GM13976 (cell line): ENCODE measurements around the gene MXD1.

Experiments
- DNase-seq: peaks from one replicate; pipeline ENCODE4 v3.0.0; 2012; ENCODE audit warnings: low spot score
- in situ Hi-C: fragments of 300-500 bp; cut with MboI; formaldehyde crosslinking; loops from one replicate; pipeline ENCODE4 v1.12.0; 2022; ENCODE audit warnings: low sequenced_read_pairs, mixed read lengths, inconsistent platforms; ENCODE audit not compliant: unreplicated experiment
- TF ChIP-seq, protein P1 (sequence below): IDR thresholded peaks from 2 replicates; pipeline ENCODE4 v1.5.1; 2012; ENCODE audit warnings: borderline replicate concordance, mild to moderate bottlenecking; ENCODE audit not compliant: insufficient read depth; ENCODE audit errors: extremely low read depth, missing control alignments, control extremely low read depth

The MXD1 gene

DNA sequence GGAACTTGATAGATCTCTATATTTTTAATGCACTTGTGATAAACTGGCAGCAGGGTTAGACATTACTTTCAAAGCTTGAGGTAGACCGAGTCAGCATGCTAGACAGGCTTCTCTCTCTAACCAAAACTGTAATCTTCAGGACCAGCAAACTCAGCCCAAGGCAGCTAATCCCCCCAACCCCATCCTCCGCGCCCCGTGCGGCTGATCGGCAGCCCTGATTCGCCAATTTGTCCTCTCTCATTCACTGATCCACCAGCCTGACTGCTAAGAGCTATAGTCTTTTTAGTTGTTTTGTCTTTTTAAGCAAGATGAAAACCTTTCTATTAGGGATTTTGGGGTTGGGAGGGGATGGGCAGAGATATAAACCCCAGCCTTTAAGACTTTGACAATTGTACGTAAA, 25.8 kb downstream of the MXD1 start:
- in situ Hi-C loops = no loop called here
- no peak for DNase-seq
- TF ChIP-seq, protein P1, sequence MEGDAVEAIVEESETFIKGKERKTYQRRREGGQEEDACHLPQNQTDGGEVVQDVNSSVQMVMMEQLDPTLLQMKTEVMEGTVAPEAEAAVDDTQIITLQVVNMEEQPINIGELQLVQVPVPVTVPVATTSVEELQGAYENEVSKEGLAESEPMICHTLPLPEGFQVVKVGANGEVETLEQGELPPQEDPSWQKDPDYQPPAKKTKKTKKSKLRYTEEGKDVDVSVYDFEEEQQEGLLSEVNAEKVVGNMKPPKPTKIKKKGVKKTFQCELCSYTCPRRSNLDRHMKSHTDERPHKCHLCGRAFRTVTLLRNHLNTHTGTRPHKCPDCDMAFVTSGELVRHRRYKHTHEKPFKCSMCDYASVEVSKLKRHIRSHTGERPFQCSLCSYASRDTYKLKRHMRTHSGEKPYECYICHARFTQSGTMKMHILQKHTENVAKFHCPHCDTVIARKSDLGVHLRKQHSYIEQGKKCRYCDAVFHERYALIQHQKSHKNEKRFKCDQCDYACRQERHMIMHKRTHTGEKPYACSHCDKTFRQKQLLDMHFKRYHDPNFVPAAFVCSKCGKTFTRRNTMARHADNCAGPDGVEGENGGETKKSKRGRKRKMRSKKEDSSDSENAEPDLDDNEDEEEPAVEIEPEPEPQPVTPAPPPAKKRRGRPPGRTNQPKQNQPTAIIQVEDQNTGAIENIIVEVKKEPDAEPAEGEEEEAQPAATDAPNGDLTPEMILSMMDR = no peak

DNA sequence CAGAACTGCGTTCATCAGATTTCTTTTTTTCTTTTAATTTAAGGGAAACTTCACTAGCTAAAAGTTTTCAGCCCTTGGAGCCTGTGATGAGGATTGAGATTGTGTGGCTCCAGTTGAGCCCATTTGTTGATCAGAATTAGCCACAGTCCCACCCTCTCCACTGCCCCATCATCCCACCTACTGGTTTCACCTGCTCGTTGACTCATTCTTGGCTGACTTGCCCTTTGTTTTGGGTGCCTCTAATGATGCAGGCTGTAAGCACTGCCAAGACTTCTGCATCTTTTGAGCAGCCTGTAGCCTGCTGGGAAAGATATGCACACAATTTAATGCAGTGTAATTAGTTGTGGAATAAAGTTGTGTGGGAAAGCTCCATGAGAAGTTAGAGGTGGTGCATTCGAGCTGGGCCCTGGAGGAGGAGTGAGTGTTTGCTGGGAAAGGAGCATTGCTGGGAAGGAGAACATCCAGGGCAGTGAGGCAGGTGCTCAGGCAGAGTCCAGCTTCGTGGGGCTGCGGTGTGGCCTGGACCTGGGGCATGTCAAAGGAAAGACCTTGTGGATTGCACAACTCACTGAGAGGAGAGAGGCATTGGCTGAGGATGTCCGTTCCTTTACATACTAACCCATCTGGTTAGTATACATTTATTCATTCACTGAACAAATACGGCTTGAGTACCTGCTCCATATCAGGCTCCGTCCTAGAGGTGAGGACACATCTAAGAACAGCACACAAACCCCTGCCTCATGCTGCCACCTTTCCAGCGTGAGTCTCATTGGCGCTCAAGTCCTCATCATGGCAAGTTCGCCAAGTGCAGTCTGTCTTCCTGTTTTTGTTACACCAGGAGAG, 28.3 kb downstream of the MXD1 start:
- TF ChIP-seq, protein P1 = no peak
- in situ Hi-C loops = no loop called here
- no peak for DNase-seq

DNA sequence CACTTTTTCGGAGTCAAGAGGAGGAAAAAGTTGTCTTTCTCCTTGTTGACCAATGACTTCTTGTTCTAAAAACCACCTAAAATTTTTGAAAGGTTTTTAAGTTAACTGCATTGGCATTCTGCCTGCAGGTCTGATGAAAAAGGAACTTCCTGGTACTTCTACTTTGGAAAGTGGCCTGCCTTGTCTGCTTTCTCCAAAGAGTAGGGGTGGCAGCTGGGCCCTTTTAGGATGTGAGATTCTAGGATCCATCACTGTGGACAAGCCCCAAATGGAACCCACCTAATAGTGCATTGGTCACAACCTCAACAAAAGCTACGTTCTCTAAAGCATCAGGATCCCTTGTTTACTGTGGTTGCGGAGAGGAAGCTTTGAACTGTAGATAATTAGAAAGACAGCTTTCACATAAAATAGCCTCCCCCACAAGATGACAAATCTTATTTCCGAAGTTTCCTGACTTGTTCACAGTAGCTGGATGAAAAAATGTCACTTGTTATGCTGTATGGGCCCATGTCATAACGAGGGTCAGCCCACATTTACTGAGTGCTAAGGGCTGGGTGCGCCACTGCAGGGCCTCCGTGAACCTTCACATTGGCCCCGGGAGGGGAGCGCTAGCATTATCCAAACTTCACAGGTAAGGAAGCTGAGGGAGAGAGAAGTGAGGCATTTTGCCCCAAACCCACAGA, 29.1 kb downstream of the MXD1 start:
- in situ Hi-C loops = no loop called here

DNA sequence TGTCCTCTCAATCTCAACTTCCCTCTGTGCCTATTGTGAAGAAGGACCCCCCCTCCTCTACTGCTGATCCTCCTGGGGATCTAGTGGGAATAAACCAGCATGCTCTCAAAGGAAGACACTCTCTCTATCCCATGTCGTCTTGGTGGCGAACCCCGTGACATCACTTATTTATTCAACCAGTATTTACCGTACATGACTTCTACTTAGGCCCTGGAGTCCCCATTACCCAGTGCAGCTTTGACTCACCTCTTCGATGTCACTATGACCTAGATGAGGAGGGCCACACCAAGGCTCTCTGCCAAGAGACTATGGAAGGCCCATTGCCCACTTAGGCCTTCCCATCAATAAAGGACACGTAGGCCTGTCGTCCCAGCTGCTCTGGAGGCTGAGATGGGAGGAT, 29.8 kb downstream of the MXD1 start:
- in situ Hi-C loops = no loop called here
- no peak for DNase-seq
- TF ChIP-seq, protein P1 = no peak

More for the DNA sequence above, 29.1 kb downstream of the MXD1 start:
- TF ChIP-seq, protein P1 = no peak
- no peak for DNase-seq

DNA sequence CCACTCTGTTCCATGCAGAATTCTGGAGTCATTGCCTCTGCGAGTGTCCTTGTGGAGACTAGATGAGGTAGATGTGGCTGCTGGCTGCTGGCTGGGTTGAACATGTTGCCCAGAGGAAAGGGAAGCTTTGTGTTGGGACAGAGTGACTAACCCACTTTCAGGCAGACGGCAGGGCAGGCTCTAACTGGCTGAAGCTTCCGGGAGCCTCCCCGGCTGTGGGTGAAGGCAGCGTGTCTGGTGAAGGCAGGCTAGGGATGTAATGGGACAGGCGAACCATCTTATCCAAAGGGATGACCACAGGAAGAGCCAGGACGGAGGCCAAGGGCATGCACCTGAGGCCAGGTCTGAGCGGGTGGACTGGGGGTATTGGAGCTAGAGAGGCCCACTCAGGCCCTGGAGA, 30.5 kb downstream of the MXD1 start:
- in situ Hi-C loops = no loop called here
- TF ChIP-seq, protein P1 = no peak
- DNase-seq = no peak

DNA sequence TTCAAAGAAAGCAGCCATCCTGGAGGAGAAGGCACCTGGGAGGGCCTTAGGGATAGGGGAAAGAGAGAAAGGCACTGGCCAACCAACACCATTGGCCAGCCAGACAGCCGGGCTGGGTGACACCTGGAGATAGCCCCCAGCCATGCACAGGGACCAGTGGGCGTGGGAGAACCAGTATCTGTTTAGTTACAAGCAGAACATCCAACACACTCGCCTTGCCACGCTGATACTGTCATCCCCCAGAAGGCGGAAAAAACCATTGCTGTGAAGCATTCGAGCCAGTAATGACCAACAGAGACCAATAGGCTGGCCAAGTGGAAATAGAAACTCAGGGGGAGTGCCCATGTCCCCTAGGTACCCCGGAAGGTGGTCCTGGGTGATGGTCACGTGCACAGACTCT, 31.0 kb downstream of the MXD1 start:
- in situ Hi-C loops = no loop called here
- no peak for DNase-seq
- TF ChIP-seq, protein P1 = no peak
